H7 (cell line): Measurements from ENCODE around the gene RAB17. TPM values are rescaled to one million over a fixed set of nuclear protein-coding genes. Genes with fewer than 3 reads are reported as not detected.

ENCODE experiments used
- DNase-seq: peaks from one replicate; pipeline ENCODE4 v3.0.0; 2012
- H3K27me3 ChIP-seq: 2 replicates; pipeline ENCODE4 v1.6.0; 2011; ENCODE audit warnings: mild to moderate bottlenecking, low read length; ENCODE audit not compliant: control insufficient read depth, insufficient read depth
- H3K36me3 ChIP-seq: replicated peaks from 2 replicates; pipeline ENCODE4 v1.5.1; 2011; ENCODE audit warnings: low read length; ENCODE audit not compliant: control insufficient read depth, insufficient read depth
- H3K4me3 ChIP-seq: 2 replicates; pipeline ENCODE4 v1.5.1; 2011; ENCODE audit warnings: low read depth, mild to moderate bottlenecking, control low read depth, low read length, moderate library complexity; ENCODE audit not compliant: insufficient read depth
- total RNA-seq: library from RNA; depleted of rRNA; stranded (reverse); fragments of >200 nt; shearing (Covaris generic); gene quantifications from 2 replicates; pipeline ENCODE4 v1.2.3, GENCODE V29; 2014

The RAB17 gene
- total RNA-seq, 1 experiment from 2014 or later = 25.5 TPM

DNA sequence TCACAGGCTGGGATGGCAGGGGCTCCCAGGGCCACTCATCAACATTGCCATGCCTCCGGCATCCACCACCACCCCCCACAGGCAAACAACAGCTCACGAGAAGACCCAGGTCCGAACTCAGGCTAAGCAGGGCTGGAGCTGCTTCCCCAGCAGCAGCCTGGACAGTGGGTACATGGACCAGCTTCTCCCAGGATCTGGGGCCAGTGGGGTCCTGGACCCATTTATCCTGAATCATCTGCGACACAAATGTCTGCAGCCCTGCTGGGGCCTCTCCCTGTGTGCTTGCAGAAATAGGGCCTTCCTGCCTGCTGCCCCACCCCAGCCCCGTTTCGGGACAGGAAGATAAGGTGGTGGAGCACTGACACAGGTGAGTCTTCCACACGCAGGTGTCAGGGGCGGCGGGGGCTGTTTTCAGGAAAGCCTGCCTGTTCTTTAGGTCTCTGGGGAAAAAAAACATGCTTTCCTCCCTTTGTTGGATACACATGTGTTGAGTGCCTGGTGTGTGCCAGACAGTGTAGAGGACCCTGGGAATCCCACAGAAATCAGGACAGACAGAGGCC lies 19.7 kb downstream of the RAB17 start:
- DNase-seq = peak; percentile 35
- no peaks in the 10 kb centered on the region for H3K27me3 ChIP-seq
- H3K4me3 ChIP-seq = no peak overlapping the region

DNA sequence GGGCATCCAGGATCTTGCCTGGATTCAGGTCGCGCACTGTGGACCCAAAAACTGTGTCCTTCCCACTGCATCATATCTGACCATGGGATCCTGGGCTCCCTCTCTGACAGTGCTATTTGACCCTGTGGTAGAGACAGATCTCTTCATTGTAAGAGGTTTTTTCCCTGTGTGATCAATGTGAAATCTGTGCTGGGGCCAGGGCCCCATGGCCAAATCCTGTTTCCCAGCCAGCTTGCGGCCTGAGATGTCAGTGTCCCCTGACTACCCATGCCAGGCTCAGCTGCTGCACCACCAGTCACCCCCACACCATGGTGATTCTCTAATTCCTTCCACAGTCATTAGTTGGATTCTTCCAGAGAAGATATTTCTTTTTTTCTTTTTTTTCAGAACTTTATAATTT lies 20.6 kb downstream of the RAB17 start:
- H3K27me3 ChIP-seq = no peaks in the 10 kb centered on the region
- DNase-seq = peak; percentile 27
- no peaks in the 10 kb centered on the region; the same call in none of the 2 replicates for H3K36me3 ChIP-seq
- no peak overlapping the region for H3K4me3 ChIP-seq

More for the DNA sequence above, 19.7 kb downstream of the RAB17 start:
- H3K36me3 ChIP-seq = peaks cover 1% of the 10 kb centered on the region

DNA sequence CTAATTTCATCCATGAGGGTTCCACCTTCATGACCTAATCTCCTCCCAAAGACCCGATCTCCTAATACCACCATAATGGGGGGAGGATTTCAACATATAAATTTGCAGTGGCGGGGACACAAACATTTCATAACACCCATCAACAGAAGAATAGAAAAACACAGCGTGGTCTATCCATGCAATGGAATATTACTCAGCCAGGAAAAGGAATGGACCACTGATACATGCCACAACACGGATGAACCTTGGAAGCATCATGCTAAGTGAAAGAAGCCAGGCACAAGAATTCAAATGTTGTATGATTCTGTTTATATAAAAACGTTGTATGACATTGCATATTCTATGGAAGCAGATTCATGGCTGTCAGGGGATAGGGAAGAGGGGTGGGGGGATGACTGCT lies 21.5 kb downstream of the RAB17 start:
- Histone ChIP-seq H3K36me3 (no peaks in the 10 kb centered on the region), H3K27me3 (no peaks in the 10 kb centered on the region), H3K4me3 (no peak overlapping the region)
- no peak for DNase-seq

DNA sequence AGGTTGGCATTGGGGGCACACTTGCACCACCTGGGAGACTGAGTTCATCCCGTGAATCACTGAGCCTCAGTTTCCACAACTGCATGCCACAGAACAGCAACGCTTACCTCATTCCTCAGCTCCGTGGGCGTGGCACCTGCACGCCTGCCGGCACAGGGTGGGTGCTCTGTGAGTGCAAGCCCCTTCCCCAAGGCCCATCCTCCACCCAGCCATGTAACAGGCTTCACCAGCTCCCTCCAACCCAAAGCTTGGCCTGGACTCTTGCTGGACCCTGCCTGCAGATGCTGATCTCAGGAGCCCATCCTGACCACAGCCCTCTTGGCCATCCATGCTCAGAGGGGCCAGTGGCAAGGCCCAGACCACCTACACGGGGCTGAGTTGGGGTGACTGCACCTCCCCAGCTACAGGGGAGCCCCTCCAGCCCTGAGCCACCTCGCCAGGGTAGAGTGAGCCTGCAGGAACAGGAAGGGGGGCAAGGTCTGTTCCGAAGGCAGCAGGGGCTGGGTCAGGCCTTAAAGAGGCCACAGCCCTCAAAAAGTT lies 22.3 kb downstream of the RAB17 start:
- DNase-seq = peak; percentile 34
- no peak overlapping the region for H3K4me3 ChIP-seq
- H3K27me3 ChIP-seq = no peaks in the 10 kb centered on the region
- H3K36me3 ChIP-seq = no peaks in the 10 kb centered on the region

DNA sequence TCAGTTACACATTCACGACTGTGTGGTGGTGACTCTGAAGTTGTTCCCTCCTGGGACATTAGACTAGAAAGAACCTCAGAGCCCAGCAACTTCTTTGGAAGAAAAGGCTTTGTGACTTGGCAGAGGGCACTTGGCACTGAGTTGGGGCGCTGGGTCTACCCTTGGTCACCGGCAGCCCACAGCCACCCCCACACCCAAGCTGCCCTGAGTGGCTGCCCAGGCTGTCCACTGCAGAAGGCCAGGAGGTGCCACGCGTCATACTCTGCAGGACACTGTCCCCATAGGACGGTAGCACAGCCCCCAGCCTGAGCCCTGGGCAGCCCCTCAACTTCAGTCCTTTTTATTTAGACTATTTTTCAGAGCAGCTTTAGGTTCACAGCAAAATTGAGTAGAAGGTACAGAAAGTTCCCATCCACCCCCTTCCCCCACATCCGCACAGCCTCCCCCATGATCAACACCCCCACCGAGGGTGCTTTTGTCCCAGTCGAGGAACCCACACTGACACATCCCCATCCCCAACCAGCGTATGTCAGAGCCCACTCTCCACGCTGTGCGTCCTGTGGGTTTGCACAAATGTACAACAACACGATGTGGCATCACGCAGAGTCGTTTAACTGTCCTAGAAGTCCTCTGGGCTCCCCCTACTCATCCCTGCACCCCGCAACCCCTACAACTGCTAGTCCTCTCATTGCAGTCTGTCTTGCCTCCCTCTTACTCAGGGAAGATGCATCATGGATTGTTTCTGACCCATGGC lies 23.1 kb downstream of the RAB17 start:
- DNase-seq = peak; percentile 39
- H3K27me3 ChIP-seq = no peaks in the 10 kb centered on the region

DNA sequence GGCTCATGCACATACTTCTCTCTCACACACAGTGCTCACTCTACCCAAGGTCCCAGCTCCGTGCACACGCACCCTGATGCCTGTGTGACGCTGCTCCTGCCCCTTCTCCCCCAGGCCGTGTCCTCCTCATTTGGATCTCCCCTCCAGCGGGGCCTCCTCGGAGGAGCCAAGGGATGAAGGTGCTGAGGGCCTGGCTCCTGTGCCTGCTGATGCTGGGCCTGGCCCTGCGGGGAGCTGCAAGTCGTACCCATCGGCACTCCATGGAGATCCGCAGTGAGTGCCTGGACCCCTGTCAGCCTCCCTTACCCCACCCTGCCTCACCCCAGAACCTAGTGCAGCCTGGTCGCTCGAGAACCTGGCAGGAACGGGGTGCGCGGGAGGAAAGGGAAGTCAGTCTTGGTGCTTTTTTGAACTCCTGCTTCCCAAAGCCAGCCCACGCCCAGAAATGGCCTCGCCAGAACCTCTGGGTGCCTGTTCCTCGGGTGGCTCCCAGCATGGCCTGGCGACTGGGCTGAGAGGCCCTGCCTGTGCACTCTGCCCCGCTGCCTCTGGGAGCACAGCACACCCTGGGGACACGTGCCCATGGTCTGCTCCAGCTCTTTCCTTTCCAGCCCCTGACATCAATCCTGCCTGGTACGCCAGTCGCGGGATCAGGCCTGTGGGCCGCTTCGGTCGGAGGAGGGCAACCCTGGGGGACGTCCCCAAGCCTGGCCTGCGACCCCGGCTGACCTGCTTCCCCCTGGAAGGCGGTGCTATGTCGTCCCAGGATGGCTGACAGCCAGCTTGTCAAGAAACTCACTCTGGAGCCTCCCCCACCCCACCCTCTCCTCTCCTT lies 23.9 kb downstream of the RAB17 start, which contains the start of gene PRLH:
Gene PRLH, plus strand, starts transcription at position 174 of the 835 bp plus-strand sequence. Its CDS starts 0 bp downstream, at position 174.
- H3K4me3 ChIP-seq = no peak within 1 kb of the TSS
- no peaks in the 10 kb centered on the region for H3K36me3 ChIP-seq
- H3K27me3 ChIP-seq = no peaks in the 10 kb centered on the region
- peak; percentile 59 for DNase-seq

More for the DNA sequence above, 23.1 kb downstream of the RAB17 start:
- Histone ChIP-seq H3K36me3 (no peaks in the 10 kb centered on the region), H3K4me3 (no peak overlapping the region)

DNA sequence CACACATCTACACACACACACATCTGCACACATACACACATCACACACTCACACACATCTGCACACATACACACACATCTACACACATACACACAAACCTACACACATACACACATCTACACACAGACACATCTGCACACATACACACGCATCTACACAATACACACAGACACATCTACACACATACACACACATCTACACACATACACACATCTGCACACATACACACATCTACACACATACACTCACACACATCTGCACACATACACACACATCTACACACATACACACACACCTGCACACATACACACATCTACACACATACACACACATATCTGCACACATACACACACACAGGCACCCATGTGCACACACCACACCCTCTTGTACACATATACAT lies 24.6 kb downstream of the RAB17 start:
- Histone ChIP-seq H3K4me3 (no peak overlapping the region), H3K27me3 (no peaks in the 10 kb centered on the region), H3K36me3 (no peaks in the 10 kb centered on the region)
- DNase-seq = no peak

DNA sequence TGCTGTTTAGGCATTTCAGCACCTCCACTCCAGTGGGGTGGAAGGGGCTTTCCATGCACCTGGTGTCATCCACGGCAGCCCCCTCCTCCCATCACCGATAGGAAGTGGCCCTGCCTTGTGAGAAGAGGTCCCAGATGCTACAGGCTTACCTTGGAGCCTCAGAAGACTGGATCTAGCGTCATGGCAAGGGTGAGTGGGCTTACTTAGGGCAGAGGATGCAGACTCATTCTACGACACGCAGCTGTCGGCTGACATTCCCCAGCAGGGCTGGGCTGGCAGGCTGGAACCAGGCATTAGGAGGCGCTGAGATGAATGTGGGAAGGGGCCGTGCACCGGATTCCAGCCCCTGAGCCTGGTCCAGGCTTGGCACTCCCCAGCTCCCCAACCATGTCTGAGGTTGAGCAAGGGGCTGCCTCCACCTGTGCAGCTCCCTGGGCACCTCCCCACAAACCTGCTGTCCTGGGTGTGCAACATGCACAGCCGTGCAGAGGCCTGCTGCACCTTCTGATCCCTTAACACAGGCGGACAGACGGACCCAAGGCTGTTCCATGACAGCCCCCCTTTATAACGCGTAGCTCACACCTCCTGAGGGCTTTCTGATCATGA lies 25.9 kb downstream of the RAB17 start:
- Histone ChIP-seq H3K4me3 (no peak overlapping the region), H3K36me3 (no peaks in the 10 kb centered on the region), H3K27me3 (no peaks in the 10 kb centered on the region)
- DNase-seq = peak; percentile 49

DNA sequence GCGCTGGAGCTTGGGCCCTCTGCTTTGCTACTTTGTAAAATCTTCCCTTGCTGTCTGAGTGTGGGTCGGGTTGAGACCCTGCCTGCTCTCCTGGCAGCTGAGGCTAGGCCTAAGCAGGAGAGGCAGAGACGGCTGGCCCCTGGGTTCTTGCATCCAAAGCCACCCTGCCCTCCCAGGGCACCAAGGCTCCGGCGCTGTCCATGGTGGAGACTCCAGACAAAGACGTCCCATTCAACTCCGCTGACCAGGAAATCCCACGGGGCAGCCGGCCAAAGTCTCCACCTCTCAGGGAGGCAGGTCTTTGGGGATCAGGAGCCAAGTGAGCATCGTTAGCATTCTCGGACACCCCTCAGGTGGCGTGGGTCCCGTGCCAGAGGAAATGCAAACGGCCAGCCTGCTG lies 26.7 kb downstream of the RAB17 start:
- Histone ChIP-seq H3K27me3 (no peaks in the 10 kb centered on the region), H3K36me3 (no peaks in the 10 kb centered on the region), H3K4me3 (no peak overlapping the region)
- DNase-seq = peak; percentile 90

DNA sequence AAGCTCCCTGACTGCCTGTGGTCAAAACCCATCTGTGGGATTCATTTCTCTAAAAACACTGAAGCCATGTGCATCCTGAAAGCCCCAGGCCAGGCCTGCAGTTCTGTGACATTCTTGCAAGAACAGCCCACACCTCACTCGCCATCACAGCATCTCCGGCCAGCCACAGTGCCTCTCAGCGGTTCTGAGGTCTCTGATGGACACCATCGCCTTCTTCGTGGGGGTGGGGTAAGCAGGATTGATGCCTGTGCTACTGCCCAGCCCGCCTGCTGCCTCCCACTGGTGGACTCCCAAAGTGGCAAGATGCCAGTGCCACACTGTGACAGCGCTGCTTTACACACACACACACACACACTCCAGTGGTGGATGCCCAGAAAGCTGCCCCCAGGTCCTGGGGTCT lies 29.3 kb downstream of the RAB17 start:
- Histone ChIP-seq H3K36me3 (no peaks in the 10 kb centered on the region), H3K4me3 (no peak overlapping the region), H3K27me3 (no peaks in the 10 kb centered on the region)
- no peak for DNase-seq

DNA sequence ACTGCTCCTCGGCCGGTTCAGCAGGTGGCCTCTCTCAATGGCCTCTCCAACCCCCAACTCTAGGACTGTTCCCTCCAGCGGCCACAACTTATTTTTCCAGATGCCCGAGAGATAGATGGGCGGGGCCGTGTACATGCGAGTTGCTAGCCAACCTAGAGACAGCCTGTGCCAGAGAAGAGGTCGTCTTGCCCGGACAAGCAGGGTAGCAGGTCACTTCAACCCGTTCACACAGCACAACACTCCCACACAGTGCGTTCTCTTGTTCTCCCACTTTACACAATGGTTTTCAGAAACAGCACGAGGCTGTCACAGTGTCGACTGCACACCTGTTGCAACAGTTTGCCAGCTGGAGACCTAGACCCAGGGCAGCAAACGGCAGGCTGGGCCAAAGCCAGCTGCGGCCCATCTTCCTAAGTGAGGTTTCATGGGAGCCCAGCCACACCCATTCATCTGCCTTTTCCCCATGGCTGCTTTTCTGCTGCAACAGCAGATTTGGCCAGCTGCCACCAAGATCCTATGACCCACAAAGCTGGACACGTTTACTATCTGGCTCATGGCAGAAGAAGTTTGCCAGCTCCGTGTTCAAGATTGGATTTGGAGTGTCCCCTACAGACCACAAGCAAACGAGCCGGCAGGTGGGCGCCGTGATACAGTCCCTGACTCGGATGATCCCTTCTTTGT lies 31.4 kb downstream of the RAB17 start:
- H3K27me3 ChIP-seq = no peaks in the 10 kb centered on the region
- DNase-seq = no peak
- H3K36me3 ChIP-seq = no peaks in the 10 kb centered on the region

DNA sequence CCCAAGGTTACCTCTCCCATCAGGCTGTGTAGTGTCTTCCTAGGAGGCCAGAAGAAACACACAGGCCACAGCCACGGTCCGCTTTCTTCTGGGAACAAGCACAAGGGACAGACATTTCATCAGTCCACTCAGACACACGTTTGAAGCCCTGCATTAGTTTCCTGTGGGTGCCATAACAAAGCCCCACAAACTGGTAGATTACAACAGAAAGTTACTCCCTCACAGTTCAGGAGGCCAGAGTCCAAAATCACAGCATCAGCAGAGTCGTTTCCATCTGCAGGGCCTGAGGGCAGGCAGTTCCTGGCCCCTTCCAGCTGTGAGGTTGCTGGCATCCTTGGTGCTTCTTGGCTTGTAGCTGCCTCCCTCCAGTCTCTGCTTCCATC lies 32.9 kb downstream of the RAB17 start:
- H3K27me3 ChIP-seq = no peaks in the 10 kb centered on the region
- H3K4me3 ChIP-seq = no peak overlapping the region
- H3K36me3 ChIP-seq = peaks cover 2% of the 10 kb centered on the region
- DNase-seq = no peak

More for the DNA sequence above, 31.4 kb downstream of the RAB17 start:
- no peak overlapping the region for H3K4me3 ChIP-seq

DNA sequence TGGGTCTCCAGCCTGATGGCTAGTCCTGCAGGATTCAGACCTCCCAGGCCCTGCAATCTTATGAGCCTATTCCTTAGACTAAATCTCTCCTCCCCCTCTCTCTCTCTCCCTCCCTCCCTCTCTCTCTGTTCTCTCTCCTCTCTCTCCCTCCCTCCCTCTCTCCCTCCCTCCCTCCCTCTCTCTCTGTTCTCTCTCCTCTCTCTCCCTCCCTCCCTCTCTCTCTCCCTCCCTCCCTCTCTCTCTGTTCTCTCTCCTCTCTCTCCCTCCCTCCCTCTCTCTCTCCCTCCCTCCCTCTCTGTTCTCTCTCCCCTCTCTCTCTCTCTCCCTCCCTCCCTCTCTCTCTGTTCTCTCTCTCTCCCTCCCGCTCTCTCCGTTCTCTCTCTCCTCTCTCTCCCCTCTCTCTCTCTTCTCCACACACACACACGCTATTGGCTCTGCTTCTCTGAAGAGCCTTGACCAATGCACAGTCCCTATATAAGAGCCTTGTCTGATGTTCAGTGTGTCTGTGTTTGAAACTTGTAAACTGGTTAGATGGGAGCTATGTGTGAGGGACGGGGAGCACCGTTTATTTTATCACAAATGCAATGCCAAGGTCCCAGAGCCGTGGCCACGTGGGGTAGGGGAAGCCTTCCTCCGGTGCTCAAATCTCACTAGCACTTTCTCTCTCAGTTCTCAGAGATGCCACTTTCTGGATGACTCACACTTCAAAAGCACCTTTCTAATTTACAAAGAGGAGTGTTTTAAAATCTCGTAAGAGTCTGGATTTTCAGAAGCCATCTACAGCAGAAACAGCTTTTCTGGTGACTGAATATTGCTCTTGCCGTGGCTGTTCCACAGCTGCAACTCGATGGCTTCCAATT lies 33.5 kb downstream of the RAB17 start:
- no peak overlapping the region for H3K4me3 ChIP-seq

More for the DNA sequence above, 33.5 kb downstream of the RAB17 start:
- H3K36me3 ChIP-seq = peaks cover 2% of the 10 kb centered on the region
- DNase-seq = no peak
- no peaks in the 10 kb centered on the region for H3K27me3 ChIP-seq
